SK-N-SH (cell line): Measurements from ENCODE around the gene TRABD2A.
"Not testable (repeated sequence)": the region's sequence is repeated elsewhere in the genome, so short reads cannot be mapped to it uniquely, and the experiment has no call there.

Experiments used
- EP300 ChIP-seq, 2 experiments: IDR thresholded peaks; 2 replicates each; pipeline versions ENCODE4 v1.4.0 to v1.6.1; 2012; ENCODE audit warnings: borderline replicate concordance in 1 of 2, low read depth in 1 of 2, low read length in 1 of 2
- EZH2phosphoT487 ChIP-seq: fragments of 200-600 bp; sonication (generic); IDR thresholded peaks from 2 replicates; pipeline ENCODE4 v1.6.1; 2017; ENCODE audit warnings: low read depth, mixed run types, mild to moderate bottlenecking, antibody characterized with exemption, moderate library complexity, borderline replicate concordance
- GABPA ChIP-seq: IDR thresholded peaks from 2 replicates; pipeline ENCODE4 v1.4.0; 2012; ENCODE audit warnings: low read depth, mild to moderate bottlenecking
- GATA2 ChIP-seq: sonication (generic); formaldehyde crosslinking; IDR thresholded peaks from 2 replicates; pipeline ENCODE4 v1.5.0; 2020; ENCODE audit warnings: mild to moderate bottlenecking, missing genetic modification reagents
- MEF2A ChIP-seq: IDR thresholded peaks from 2 replicates; pipeline ENCODE4 v1.4.0; 2012; ENCODE audit warnings: low read depth, borderline replicate concordance
- POLR2AphosphoS5 ChIP-seq: IDR thresholded peaks from 2 replicates; pipeline ENCODE4 v1.6.1; 2012; ENCODE audit warnings: low read depth, low read length
- RCOR1 ChIP-seq: fragments of 150-350 bp; IDR thresholded peaks from 2 replicates; pipeline ENCODE4 v1.6.1; 2017; ENCODE audit warnings: antibody characterized with exemption, low read length
- RFX5 ChIP-seq: IDR thresholded peaks from 2 replicates; pipeline ENCODE4 v1.6.1; 2012; ENCODE audit warnings: mild to moderate bottlenecking, improper control_type of control experiment, low read length
- SIN3A ChIP-seq: IDR thresholded peaks from 2 replicates; pipeline ENCODE4 v1.6.1; 2012; ENCODE audit warnings: low read depth, mild to moderate bottlenecking, low read length, moderate library complexity, borderline replicate concordance
- TAF1 ChIP-seq: IDR thresholded peaks from 2 replicates; pipeline ENCODE4 v1.6.1; 2012; ENCODE audit warnings: low read depth, mild to moderate bottlenecking, low read length, moderate library complexity, borderline replicate concordance
- TF ChIP-seq, protein P1 (sequence below): fragments of 200-600 bp; sonication (generic); IDR thresholded peaks from 2 replicates; pipeline ENCODE4 v1.6.1; 2017; ENCODE audit warnings: antibody characterized with exemption, mild to moderate bottlenecking, moderate library complexity
- TF ChIP-seq, protein P2 (sequence below): IDR thresholded peaks from 2 replicates; pipeline ENCODE4 v1.4.0; 2012; ENCODE audit warnings: low read depth
- TF ChIP-seq, protein P3 (sequence below): fragments of 150-350 bp; IDR thresholded peaks from 2 replicates; pipeline ENCODE4 v1.6.1; 2016; ENCODE audit warnings: mild to moderate bottlenecking, low read depth, low read length

DNA sequence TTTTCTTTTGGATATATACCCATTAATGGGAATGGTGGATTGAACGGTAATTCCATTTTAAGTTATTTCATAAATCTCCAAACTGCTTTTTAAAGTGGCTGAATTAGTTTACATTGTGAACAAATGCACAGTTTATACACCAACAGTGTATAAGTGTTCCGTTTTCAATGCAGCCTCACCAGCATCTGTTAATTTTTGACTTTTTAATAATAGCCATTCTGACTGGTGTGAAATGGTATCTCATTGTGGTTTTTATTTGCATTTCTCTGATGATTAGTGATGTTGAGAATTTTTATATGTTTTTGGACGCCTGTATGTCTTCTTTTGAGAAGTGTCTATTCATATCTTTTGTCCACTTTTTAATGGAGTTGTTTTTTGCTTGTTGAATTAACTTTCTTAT is 107.3 kb downstream of the TRABD2A start:
- TF ChIP-seq, protein P1, sequence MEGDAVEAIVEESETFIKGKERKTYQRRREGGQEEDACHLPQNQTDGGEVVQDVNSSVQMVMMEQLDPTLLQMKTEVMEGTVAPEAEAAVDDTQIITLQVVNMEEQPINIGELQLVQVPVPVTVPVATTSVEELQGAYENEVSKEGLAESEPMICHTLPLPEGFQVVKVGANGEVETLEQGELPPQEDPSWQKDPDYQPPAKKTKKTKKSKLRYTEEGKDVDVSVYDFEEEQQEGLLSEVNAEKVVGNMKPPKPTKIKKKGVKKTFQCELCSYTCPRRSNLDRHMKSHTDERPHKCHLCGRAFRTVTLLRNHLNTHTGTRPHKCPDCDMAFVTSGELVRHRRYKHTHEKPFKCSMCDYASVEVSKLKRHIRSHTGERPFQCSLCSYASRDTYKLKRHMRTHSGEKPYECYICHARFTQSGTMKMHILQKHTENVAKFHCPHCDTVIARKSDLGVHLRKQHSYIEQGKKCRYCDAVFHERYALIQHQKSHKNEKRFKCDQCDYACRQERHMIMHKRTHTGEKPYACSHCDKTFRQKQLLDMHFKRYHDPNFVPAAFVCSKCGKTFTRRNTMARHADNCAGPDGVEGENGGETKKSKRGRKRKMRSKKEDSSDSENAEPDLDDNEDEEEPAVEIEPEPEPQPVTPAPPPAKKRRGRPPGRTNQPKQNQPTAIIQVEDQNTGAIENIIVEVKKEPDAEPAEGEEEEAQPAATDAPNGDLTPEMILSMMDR: not testable (repeated sequence)
- TF ChIP-seq GATA2; SIN3A; EP300 (IDR thresholded peaks at IDR 0.05; ENCODE audit: borderline replicate concordance in 1 of 2, low read depth in 1 of 2, low read length in 1 of 2); RFX5; GABPA; MEF2A; TAF1; POLR2AphosphoS5; RCOR1; EZH2phosphoT487: not testable (repeated sequence)
- TF ChIP-seq, protein P2, sequence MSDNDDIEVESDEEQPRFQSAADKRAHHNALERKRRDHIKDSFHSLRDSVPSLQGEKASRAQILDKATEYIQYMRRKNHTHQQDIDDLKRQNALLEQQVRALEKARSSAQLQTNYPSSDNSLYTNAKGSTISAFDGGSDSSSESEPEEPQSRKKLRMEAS: not testable (repeated sequence)
- TF ChIP-seq, protein P3, sequence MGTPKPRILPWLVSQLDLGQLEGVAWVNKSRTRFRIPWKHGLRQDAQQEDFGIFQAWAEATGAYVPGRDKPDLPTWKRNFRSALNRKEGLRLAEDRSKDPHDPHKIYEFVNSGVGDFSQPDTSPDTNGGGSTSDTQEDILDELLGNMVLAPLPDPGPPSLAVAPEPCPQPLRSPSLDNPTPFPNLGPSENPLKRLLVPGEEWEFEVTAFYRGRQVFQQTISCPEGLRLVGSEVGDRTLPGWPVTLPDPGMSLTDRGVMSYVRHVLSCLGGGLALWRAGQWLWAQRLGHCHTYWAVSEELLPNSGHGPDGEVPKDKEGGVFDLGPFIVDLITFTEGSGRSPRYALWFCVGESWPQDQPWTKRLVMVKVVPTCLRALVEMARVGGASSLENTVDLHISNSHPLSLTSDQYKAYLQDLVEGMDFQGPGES: not testable (repeated sequence)
